Keratinocyte (primary cell): Measurements from ENCODE around the gene ITPK1. TPM values are rescaled to one million over a fixed set of nuclear protein-coding genes. Genes with fewer than 3 reads are reported as not detected.

Experiments used
- DNase-seq: peaks from one replicate; pipeline ENCODE4 v3.0.0-alpha.2; 2011; ENCODE audit warnings: low read depth, missing footprints, low spot score
- FAIRE-seq: peaks from 2 replicates; lab custom pipeline; 2011; peaks lifted over from hg19 to GRCh38; lab: Jason Lieb, UNC
- H2AFZ ChIP-seq: 2 replicates; pipeline ENCODE4 v1.6.0; 2012; ENCODE audit warnings: low read length, control low read depth, inconsistent platforms; ENCODE audit not compliant: control insufficient read depth
- H3K27ac ChIP-seq: 2 replicates; pipeline ENCODE4 v1.5.1; 2011; ENCODE audit warnings: low read length; ENCODE audit not compliant: control insufficient read depth, insufficient read depth
- H3K27me3 ChIP-seq: 3 replicates; pipeline ENCODE4 v1.6.0; 2011; ENCODE audit warnings: low read length; ENCODE audit not compliant: control insufficient read depth, insufficient read depth; ENCODE audit errors: extremely low read depth
- H3K36me3 ChIP-seq, 2 experiments: 2 replicates in 1 of 2; 3 replicates in 1 of 2; pipeline ENCODE4 v1.5.1; 2011; ENCODE audit warnings: low read length in 2 of 2, mild to moderate bottlenecking in 1 of 2; ENCODE audit not compliant: control insufficient read depth in 2 of 2, insufficient read depth in 2 of 2; ENCODE audit errors: extremely low read depth in 1 of 2
- H3K4me1 ChIP-seq: 3 replicates; pipeline ENCODE4 v1.5.1; 2011; ENCODE audit warnings: low read length; ENCODE audit not compliant: control insufficient read depth, insufficient read depth; ENCODE audit errors: extremely low read depth
- H3K4me2 ChIP-seq: 3 replicates; pipeline ENCODE4 v1.6.0; 2011; ENCODE audit warnings: low read depth, low read length; ENCODE audit not compliant: control insufficient read depth, insufficient read depth; ENCODE audit errors: extremely low read depth
- H3K4me3 ChIP-seq, 3 experiments: fragments of 200-600 bp in 1 of 3; sonication (generic) in 1 of 3; 2 replicates in 2 of 3; 3 replicates in 1 of 3; pipeline ENCODE4 v1.5.1; 2011 to 2016; ENCODE audit warnings: low read length in 3 of 3, mild to moderate bottlenecking in 3 of 3, control low read depth in 2 of 3, inconsistent platforms in 1 of 3, low read depth in 1 of 3, mixed read lengths in 1 of 3, mixed run types in 1 of 3, moderate library complexity in 1 of 3; ENCODE audit not compliant: control insufficient read depth in 2 of 3, insufficient read depth in 2 of 3; ENCODE audit errors: extremely low read depth in 1 of 3
- H3K79me2 ChIP-seq: 2 replicates; pipeline ENCODE4 v1.6.0; 2012; ENCODE audit warnings: low read length; ENCODE audit not compliant: control insufficient read depth, insufficient read depth
- H3K9ac ChIP-seq: 3 replicates; pipeline ENCODE4 v1.6.0; 2011; ENCODE audit warnings: low read length; ENCODE audit not compliant: control insufficient read depth, insufficient read depth; ENCODE audit errors: extremely low read depth
- H3K9me1 ChIP-seq: 3 replicates; pipeline ENCODE4 v1.6.0; 2011; ENCODE audit warnings: low read length; ENCODE audit not compliant: control insufficient read depth, insufficient read depth; ENCODE audit errors: extremely low read depth
- H3K9me3 ChIP-seq: 2 replicates; pipeline ENCODE4 v1.5.1; 2012; ENCODE audit warnings: low read depth, low read length; ENCODE audit not compliant: control insufficient read depth
- H4K20me1 ChIP-seq: 3 replicates; pipeline ENCODE4 v1.6.0; 2011; ENCODE audit warnings: low read length; ENCODE audit not compliant: control insufficient read depth, insufficient read depth; ENCODE audit errors: extremely low read depth
- EZH2 ChIP-seq: IDR thresholded peaks from one replicate; pipeline ENCODE4 v1.6.1; 2012; ENCODE audit warnings: inconsistent platforms, mild to moderate bottlenecking, low read length, moderate library complexity
- dilution Hi-C: fragments of 300-500 bp; cut with MboI; formaldehyde crosslinking; loops from one replicate; pipeline ENCODE4 v1.7.0; 2020; ENCODE audit warnings: low sequenced_read_pairs; ENCODE audit not compliant: extremely low pct_ligation_motif_present
- polyA plus RNA-seq, 5 experiments: library from polyadenylated mRNA; depleted of rRNA in 3 of 5; stranded (reverse) in 3 of 5; stranded (forward) in 1 of 5; unstranded in 1 of 5; fragments of >200 nt; gene quantifications; 1 replicate in 1 of 5; 2 replicates in 3 of 5; 3 replicates in 1 of 5; pipeline versions ENCODE4 v1.2.1 to v1.2.3, GENCODE V29; 2011 to 2012; ENCODE audit warnings: missing spikeins in 2 of 5, low read depth in 1 of 5, low replicate concordance in 1 of 5
- TF ChIP-seq, protein P1 (sequence below), 3 experiments: IDR thresholded peaks in 1 of 3; conservative IDR thresholded peaks in 1 of 3; optimal IDR thresholded peaks in 1 of 3; 2 replicates in 2 of 3; 3 replicates in 1 of 3; pipeline versions ENCODE3 to v1.5.1; 2011; ENCODE audit warnings: low read length in 3 of 3, mild to moderate bottlenecking in 3 of 3, moderate library complexity in 2 of 3, control low read depth in 1 of 3, inconsistent platforms in 1 of 3; ENCODE audit not compliant: insufficient read depth in 2 of 3; ENCODE audit errors: extremely low read depth in 1 of 3

ITPK1 gene
- polyA plus RNA-seq, 1 donor (not counting 4 experiments of a cell fraction or from before 2014, with no cell fraction given): 67.8 TPM

DNA sequence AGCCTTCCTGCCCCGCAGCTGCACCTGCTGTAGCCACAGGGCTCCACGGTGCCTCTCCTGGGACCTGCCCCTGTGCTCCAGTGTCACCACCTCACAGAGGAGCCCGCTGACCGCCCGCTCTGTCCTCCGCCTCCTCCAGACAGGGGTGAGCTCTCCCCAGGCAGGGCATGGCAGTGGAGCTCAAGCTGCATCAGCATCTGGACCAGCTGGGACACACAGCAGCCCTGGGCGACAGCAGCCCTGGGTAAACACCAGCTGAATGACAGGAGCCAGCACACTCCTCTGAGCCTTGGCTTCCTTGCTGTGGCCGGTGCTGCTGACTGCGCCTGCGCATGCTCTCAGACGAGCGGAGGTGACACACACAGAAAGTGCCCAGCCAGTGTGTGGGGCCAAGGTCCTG, 170.7 kb downstream of the ITPK1 start:
- no peaks in the 10 kb centered on the region for H3K9me3 ChIP-seq
- no peak overlapping the region for H3K4me2 ChIP-seq
- H3K4me1 ChIP-seq: peaks cover 4% of the 10 kb centered on the region
- no peak overlapping the region for H3K27ac ChIP-seq
- H3K4me3 ChIP-seq: no peak overlapping the region
- no peaks in the 10 kb centered on the region for H4K20me1 ChIP-seq
- FAIRE-seq (no peak), DNase-seq (no peak)
- H3K36me3 ChIP-seq: peaks cover 24 to 34% of the 10 kb centered on the region in 2 experiments
- no peak overlapping the region for H3K9ac ChIP-seq
- no peak overlapping the region for H2AFZ ChIP-seq
- no peaks in the 10 kb centered on the region for H3K27me3 ChIP-seq
- H3K9me1 ChIP-seq: no peaks in the 10 kb centered on the region
- dilution Hi-C loops: no loop called here
- no peaks in the 10 kb centered on the region for H3K79me2 ChIP-seq
- TF ChIP-seq, protein P1, sequence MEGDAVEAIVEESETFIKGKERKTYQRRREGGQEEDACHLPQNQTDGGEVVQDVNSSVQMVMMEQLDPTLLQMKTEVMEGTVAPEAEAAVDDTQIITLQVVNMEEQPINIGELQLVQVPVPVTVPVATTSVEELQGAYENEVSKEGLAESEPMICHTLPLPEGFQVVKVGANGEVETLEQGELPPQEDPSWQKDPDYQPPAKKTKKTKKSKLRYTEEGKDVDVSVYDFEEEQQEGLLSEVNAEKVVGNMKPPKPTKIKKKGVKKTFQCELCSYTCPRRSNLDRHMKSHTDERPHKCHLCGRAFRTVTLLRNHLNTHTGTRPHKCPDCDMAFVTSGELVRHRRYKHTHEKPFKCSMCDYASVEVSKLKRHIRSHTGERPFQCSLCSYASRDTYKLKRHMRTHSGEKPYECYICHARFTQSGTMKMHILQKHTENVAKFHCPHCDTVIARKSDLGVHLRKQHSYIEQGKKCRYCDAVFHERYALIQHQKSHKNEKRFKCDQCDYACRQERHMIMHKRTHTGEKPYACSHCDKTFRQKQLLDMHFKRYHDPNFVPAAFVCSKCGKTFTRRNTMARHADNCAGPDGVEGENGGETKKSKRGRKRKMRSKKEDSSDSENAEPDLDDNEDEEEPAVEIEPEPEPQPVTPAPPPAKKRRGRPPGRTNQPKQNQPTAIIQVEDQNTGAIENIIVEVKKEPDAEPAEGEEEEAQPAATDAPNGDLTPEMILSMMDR (optimal IDR thresholded peaks at IDR 0.05 in 1 of 3, IDR thresholded peaks at IDR 0.05 in 1 of 3, conservative IDR thresholded peaks at IDR 0.05 in 1 of 3; ENCODE audit: extremely low read depth in 1 of 3, insufficient read depth in 2 of 3, low read length in 3 of 3): no peak
- no peak for TF ChIP-seq EZH2

DNA sequence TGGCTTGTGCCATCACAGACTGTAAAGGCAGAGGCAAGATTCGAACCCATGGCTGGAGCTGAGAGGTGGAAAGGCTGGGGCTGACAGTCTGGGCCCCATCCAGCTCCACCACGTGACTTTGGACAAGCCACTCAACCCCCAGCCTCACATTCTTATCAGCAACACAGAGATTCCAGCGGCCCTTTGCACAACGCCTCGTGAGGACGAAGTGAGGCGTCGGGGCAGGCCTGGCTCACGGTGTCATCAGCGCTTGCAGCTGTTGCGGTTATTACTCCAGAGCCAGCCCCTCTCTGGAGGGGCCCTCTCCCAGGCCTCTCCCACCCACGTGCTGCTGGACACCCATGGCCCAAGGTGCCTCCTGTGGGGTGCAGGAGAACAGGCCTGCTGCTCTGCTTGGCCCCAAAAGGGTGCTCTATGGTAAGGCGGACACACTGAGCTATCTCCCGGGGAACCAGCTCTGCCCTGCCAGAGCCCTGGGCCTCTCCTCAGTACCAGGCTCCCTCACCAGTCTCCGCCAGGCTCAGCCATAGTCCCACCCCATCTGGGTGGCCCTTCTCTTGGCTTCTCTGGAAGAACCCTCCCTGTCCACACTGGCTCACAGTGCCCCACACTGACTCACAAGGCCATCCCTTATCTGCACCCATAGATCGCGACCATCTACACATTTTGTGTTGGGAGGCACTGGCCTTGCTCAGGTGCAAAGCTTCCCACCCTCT, 171.7 kb downstream of the ITPK1 start:
- dilution Hi-C loops: no loop called here
- Histone ChIP-seq H3K4me2 (no peak overlapping the region), H3K36me3 (peaks cover 20 to 27% of the 10 kb centered on the region in 2 experiments), H3K4me1 (peaks cover 8% of the 10 kb centered on the region), H3K27me3 (no peaks in the 10 kb centered on the region), H3K79me2 (no peaks in the 10 kb centered on the region), H3K9me1 (no peaks in the 10 kb centered on the region), H3K9me3 (no peaks in the 10 kb centered on the region), H3K27ac (no peak overlapping the region), H3K9ac (no peak overlapping the region), H4K20me1 (no peaks in the 10 kb centered on the region), H2AFZ (no peak overlapping the region), H3K4me3 (no peak overlapping the region)
- TF ChIP-seq, protein P1 (optimal IDR thresholded peaks at IDR 0.05 in 1 of 3, IDR thresholded peaks at IDR 0.05 in 1 of 3, conservative IDR thresholded peaks at IDR 0.05 in 1 of 3; ENCODE audit: extremely low read depth in 1 of 3, insufficient read depth in 2 of 3, low read length in 3 of 3): no peak
- TF ChIP-seq EZH2: no peak
- FAIRE-seq (no peak), DNase-seq (no peak)
